ENCODE data around the gene NKAIN4.

The NKAIN4 gene

DNA sequence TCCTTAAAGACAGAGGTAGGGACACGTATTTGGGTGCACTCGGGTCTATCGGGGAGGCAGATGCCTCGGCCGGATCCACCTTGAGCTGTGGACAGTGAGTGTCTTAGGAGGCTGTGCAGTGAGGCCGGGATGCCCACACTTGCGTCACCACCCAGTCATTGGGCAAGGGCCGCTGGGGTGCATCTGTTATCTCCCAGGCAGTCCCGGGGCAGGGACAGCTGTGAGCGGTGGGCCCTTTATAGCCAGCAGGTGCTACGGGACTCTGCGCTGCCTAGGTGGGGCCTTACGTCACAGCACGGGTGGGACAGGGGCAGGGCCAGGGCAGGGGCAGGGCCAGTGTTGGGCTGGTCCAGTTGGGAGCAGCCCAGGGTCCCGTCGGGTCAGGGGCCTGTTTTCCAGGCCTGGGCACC is 38.0 kb upstream of the NKAIN4 start:
- TF ChIP-seq ZNF274 (IDR thresholded peaks at IDR 0.05; ENCODE audit: low read depth, low read length): no peak

DNA sequence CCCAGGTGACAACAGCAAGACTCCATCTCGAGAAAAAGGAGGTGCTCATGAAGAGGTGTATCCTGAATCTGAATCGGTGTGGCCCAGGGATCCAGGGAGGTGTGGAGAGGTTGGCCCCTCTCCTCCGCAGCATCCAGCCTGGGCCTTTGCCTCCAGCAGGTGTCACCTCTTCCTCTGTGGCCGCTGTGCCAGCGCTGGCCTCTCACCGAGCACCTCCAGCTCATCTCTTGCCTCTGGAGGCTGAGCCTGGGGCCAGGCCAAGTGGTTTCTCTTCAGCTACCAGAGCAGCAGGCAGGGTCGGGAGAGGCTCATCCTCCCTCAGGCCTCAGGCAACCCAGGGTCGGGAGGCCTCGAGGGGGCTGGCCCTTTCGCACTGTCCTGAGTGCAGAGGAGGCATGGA is 37.5 kb upstream of the NKAIN4 start:
- H3K4me3 ChIP-seq (ENCODE audit: low read length): no peak overlapping the region
- TF ChIP-seq ZNF274 (IDR thresholded peaks at IDR 0.05; ENCODE audit: low read depth, low read length): no peak

More for the DNA sequence above, 38.0 kb upstream of the NKAIN4 start:
- no peak overlapping the region for H3K4me3 ChIP-seq (ENCODE audit: low read length)

DNA sequence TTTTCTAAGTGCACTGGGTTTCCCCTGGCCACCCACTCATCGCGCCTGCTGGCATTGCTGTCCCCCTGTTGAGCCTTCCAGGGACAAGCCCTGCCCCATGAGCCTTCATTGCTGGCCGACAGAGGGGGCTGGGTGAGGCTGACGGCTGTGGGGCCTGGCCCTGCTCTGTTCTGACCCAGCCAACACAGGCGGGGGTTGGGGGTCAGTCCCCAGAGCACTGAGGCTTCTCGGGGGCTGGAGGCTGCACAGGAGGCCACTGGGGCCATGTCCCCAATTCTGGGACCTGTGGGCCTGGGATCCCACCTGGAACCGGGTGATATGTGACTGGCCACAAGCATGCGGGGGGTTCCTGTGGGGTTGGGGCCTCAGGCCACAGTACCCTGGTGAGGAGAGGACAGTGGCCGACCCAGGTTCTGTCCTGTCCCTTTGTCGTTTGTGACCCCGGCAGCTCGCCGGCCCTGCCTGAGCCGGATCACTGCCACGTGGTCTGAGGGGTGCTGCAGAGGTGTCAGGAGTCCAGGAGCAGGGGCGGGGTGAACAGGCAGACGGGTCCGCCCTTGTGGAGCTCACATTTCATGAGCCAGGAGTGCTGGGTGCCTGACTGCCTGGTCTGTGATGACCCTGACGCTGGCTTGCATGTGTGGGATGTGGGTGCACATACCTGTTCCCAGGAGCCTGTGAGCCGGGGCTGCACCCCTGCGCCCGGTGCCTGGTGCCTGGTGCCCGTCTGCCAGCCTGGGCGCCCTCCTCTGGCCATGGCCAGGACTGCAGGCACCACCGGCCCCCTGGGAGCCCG is 36.6 kb upstream of the NKAIN4 start:
- TF ChIP-seq ZNF274 (IDR thresholded peaks at IDR 0.05; ENCODE audit: low read depth, low read length): no peak
- no peak overlapping the region for H3K4me3 ChIP-seq (ENCODE audit: low read length)

DNA sequence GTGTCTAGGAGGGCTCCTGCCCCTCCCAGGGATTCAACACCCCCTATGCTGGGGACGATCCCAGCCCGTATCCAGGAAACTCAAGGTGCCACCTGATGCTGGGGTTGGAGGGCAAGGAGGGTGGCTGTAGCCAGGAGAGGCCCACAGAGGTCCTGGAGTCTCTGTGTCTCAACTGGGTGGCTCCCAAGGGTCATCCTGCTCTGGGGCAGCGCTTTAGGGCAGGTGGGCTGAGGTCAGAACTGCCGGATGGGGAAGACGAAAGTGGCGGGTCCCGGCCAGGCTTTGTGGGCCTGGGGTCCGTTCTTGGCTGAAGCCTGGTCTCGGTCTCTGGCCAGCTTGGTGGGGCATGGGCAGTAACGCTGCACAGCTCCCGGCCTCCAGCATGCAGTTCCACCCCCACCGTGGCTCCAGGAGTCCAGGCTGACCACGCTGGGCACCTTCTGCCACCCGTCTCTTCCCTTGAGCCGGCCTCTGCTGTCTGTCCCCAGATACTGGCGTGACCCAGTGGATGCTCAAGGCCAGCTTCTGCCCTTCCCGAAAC is 35.9 kb upstream of the NKAIN4 start:
- TF ChIP-seq ZNF274 (IDR thresholded peaks at IDR 0.05; ENCODE audit: low read depth, low read length): no peak
- no peak overlapping the region for H3K4me3 ChIP-seq (ENCODE audit: low read length)

DNA sequence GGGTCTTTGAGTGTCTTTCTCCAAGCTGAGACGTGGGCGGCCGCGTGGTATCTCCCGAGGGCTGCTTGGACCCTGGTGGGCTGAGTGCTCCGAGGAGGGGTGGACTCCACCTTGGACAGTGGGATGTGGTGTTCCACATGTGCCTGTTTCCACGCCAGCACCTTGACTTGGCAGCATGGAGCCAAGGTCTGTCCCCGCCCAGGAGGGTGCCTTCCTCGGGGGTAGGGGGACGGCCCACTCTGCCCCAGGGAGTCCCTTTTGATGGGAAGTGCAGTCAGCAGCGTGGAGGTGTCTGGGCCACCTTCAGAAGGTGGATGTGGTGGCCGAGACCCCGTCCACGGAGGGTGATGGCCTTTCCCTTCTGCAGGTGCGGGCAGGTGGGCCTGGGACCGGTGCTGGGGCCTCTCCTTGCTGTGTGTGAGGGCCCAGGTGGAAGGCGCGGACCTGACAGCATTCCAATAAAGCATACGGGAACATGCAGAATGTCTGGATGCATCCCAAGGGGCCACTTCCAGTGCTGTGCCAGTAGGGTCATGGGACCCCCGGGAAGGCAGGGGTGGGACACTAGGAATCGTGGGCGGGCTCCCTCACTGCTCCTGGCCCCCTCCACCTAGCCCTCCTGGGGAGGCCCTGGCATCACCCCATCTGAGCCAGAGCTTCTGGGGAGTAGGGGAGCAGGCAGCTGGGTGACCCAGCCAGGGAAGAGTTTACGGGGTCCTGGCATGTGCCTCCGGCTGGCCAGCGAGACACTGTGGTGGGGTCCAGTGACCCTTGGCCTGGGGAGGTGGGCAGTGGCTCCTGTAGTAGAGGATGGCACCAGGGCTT is 35.3 kb upstream of the NKAIN4 start:
- no peak for TF ChIP-seq ZNF274 (IDR thresholded peaks at IDR 0.05; ENCODE audit: low read depth, low read length)
- H3K4me3 ChIP-seq (ENCODE audit: low read length): no peak overlapping the region

DNA sequence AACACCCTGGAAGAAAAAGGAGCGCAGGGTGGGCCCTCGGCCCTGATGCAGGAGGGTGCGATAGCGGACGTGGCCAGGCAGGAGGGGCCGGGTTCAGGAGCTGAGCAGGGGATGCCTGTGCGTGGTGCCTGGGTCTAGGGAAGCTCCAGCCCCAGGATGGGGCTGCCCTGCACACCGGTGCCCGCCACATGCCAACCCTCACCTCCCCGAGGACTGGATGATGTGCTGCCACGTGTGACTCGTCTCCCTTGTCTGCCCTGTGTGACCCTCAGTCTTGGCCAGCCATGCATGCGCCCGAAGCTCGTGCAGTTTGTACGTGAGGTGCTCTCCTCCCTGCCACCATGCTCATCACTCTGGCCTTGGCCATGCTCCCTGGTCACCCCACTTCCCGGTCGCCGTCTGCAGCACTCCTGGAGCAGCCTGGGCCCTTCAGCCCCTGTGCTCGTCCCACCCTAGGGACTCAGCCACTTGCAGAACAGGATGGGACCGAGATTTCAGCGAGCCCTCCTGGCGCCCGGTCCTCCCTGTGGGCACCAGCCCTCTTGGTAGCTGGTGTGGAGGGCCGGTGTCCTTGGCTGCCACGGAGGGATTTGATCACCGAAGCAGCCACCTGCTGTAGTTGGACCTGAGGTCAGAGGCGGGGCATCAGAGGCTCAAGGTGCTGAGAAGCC is 34.5 kb upstream of the NKAIN4 start:
- TF ChIP-seq ZNF274 (IDR thresholded peaks at IDR 0.05; ENCODE audit: low read depth, low read length): no peak
- H3K4me3 ChIP-seq (ENCODE audit: low read length): no peak overlapping the region

DNA sequence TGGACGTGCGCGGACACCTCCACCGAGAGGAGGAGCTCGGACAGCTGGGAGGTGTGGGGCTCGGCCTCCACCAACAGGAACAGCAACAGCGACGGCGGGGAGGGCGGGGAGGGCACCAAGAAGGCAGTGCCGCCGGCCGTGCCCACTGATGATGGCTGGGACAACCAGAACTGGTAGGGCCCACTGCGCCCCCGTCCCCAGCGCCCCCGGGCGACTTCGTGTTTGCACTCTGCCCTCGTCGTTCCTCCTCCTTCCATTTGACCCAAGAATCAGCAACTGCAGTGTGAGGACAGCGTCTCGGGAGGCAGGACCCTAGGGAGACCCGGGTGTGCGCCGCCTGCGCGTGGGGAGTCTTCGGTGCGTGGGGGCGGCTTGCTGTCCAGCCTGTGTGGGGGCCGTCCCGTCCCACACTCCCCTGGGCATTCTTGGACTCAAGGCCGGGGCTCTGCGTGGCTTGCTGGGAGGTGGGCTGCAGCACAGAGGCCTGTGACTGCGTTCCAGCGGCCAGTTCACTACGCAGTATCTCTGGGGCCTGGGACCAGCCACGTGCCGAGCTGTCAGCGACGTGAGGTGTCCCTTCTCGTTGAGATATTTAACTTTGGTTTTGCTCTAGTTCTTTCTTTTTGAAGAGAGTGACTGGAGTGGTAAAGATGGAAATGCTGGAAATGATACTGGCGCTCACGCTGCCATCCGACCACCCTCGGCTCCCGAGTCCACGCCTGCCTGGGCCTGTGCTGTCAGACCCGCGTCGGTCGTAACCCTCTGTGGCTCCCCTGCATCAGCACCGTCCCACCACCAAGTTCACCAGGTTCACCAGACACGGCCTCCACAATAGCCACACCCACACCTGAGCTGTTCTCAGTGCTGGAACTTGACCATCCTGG is 33.7 kb upstream of the NKAIN4 start:
- no peak for TF ChIP-seq ZNF274 (IDR thresholded peaks at IDR 0.05; ENCODE audit: low read depth, low read length)
- H3K4me3 ChIP-seq (ENCODE audit: low read length): no peak overlapping the region

DNA sequence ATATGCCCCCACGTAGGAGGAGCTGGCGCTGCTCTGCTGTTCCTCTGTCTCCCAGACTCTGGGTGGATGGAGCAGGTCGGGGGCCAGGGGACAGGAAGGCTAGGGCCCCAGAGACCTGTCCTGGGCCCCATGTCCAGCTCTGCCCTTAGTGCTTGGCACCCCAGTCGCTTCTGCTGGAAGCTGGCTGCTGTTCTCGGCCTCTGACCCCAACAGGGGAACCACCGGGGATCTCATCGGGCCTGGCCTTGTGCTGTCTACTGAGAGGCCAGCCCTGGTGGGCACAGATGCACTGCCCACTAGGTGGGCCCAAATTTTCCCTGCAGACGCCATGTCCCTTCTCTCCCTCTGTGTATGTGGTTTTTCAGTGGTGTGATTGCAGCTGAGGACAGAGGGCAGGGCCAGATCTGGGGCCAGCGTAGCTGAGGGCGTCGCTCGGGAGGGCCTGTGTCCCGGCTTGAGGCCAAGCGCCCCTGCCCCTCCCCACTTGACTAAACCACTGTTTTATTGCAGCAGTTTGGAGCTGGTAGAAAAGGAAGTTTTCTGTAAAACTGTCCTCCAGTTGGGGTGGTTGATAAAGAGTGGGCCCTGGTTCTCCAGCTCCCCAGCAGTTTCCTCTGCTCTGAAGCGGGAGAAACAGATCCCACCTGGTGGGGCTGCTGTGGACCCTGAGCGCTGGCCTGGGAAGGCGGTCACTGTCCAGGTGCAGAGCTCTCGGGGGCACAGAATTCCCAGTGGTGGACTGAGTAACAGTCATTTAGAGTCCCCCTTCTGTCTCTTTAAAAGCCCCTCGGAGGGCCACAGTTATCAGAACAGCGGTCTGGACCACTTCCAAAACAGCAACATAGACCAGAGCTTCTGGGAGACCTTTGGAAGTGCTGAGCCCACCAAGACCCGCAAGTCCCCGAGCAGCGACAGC is 32.8 kb upstream of the NKAIN4 start:
- no peak overlapping the region for H3K4me3 ChIP-seq (ENCODE audit: low read length)
- no peak for TF ChIP-seq ZNF274 (IDR thresholded peaks at IDR 0.05; ENCODE audit: low read depth, low read length)

DNA sequence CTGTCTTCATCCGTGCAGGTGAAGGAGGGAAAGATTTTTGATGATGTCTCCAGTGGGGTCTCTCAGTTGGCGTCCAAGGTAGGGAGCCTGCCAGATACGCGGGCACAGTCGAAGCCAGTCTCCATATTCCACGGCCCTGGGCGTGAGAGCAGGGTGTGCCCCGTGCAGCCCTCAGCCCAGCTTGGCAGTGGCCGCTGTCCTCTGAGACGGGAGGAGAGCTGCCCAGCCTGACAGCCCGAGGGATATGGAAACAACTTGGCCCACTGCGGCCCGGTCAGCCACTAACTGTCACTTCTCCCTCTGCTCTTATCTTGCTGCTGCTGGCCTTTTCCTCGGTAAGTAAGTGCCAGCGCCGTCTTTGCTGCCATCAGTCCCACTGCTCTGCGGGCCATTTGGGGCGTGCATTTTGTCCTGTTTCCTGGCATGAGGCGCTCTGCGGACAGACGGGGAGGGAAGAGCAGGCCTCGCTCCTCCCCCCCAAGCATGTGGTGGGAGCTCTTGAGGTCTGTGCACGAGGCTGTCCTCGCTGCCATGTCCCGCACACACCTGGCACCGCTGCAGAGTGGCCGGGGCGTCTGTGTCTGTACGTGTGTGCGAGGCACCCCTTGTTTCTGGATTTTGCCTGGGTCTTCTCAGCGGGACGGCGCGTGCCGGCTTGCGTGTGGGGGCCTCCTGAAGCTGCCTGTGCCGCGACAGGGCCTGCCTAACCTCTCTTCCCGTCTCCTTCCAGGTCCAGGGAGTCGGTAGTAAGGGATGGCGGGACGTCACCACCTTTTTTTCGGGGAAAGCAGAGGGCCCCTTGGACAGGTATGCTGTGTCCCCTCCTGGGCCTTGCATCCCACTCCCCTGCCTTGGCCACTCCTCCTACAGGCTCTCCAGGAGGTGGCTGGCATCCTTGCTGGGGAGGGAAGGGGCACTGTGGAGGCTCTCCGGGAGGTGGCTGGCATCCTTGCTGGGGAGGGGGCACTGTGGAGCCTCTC is 31.7 kb upstream of the NKAIN4 start:
- no peak for TF ChIP-seq ZNF274 (IDR thresholded peaks at IDR 0.05; ENCODE audit: low read depth, low read length)
- no peak overlapping the region for H3K4me3 ChIP-seq (ENCODE audit: low read length)

DNA sequence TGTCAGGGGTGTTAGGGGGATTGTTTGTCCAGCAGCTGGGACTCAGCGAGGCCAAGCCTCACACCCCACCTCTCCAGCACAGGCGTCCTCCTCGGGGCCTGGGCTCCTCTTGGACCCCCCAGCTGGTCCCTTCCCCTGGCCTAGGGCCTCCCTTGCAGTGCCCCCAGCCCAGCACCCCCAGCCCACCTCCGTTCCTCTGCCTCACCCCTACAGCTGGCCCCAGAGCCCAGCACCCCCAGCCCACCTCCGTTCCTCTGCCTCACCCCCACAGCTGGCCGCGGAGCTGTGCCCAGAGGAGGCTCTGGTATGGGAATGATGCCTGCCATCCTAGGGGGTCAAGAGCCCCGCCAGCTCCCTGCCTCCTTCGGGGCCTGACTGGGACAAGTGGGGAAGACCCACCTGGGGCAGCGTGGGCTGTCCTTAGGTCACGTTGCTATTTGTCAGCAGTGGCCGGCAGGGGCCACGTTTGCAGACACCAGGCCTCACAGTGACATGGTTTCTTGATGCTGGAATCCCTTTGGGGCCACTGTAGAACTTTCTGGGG is 30.8 kb upstream of the NKAIN4 start:
- no peak overlapping the region for H3K4me3 ChIP-seq (ENCODE audit: low read length)
- TF ChIP-seq ZNF274 (IDR thresholded peaks at IDR 0.05; ENCODE audit: low read depth, low read length): no peak

DNA sequence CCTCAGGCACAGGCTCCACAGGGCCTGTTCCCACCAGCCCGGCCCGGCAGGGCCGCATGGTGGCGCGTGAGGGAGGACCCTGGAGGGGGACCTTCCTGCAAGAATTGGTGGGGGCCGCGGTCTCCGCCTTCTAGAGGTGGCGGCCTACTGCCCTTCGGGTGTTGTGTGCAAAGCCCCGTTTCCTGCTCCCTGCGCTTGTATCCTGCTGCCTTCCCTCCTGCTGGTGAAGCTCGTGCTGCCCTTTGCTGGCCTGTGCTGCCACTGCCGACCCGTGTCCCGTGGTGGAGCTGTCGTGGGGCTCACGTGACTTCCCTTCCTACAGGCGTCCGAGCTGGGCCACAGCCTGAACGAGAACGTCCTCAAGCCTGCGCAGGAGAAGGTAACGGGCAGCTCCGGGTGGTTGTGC is 30.3 kb upstream of the NKAIN4 start:
- no peak overlapping the region for H3K4me3 ChIP-seq (ENCODE audit: low read length)
- no peak for TF ChIP-seq ZNF274 (IDR thresholded peaks at IDR 0.05; ENCODE audit: low read depth, low read length)

Data from GM08714 (cell line).